Mononuclear cell (primary cell): ENCODE measurements around the gene A1CF. TPM values are rescaled to one million over a fixed set of nuclear protein-coding genes. Genes with fewer than 3 reads are reported as not detected.
"Not testable (repeated sequence)": the region's sequence is repeated elsewhere in the genome, so short reads cannot be mapped to it uniquely, and the experiment has no call there.

Experiments used
- H3K27me3 ChIP-seq: 2 replicates; pipeline ENCODE4 v1.6.0; 2011; ENCODE audit warnings: low read length, control low read depth; ENCODE audit not compliant: insufficient read depth
- H3K4me1 ChIP-seq: 2 replicates; pipeline ENCODE4 v1.5.1; 2011; ENCODE audit warnings: mild to moderate bottlenecking, low read length, control low read depth; ENCODE audit not compliant: insufficient read depth
- H3K4me3 ChIP-seq: 2 replicates; pipeline ENCODE4 v1.5.1; 2011; ENCODE audit warnings: mild to moderate bottlenecking, low read length, moderate library complexity
- H3K9me3 ChIP-seq: 2 replicates; pipeline ENCODE4 v1.5.1; 2011; ENCODE audit warnings: low read depth, mild to moderate bottlenecking, control low read depth, low read length
- total RNA-seq: library from RNA; depleted of rRNA; stranded (reverse); fragments of >200 nt; gene quantifications from one replicate; pipeline ENCODE4 v1.2.3, GENCODE V29; 2012

Gene A1CF
- total RNA-seq, 1 donor = under 0.01 TPM

DNA sequence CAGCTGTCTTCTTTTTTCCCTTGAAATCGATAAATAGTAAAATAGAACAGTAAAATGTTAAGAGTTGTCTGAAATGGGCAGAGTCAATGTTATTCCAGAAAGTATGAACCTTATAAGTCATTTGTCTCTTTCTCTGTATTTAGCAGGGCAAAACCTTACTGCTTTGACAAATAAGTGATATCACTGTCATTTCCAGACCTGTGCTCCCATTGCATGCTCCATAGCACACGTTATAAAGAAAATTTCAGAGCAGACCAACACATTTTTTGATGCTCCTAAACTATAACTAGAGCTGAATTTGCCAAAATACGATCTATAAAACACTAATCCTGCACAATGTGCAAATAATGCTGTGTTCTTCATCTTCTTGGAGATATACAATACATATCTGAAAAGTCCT lies 1.1 kb downstream of the A1CF start:
- peaks cover 4% of the 10 kb centered on the region for H3K27me3 ChIP-seq
- H3K9me3 ChIP-seq = no peaks in the 10 kb centered on the region
- no peak overlapping the region for H3K4me3 ChIP-seq
- no peaks in the 10 kb centered on the region for H3K4me1 ChIP-seq

DNA sequence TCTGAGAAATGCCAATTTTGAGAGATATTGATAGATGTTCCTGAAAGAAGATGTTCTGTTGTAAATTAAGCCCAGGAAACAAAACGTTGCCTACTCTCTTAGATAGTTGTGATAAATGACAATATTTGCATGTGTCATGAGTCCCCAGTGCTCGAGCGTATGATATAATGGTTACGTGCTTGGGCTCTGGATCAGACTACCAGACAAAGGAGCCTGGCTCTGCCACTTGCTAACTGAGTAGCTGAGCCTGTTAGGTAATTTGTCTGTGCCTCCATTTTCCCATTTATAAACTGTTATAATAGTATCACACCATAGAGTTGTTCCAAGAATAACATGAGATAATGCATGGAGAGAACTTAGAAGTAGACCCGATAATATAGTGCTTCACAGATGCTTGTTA lies 1.8 kb downstream of the A1CF start:
- no peaks in the 10 kb centered on the region for H3K4me1 ChIP-seq
- peaks cover 4% of the 10 kb centered on the region for H3K27me3 ChIP-seq
- no peak overlapping the region for H3K4me3 ChIP-seq
- H3K9me3 ChIP-seq = no peaks in the 10 kb centered on the region

- H3K4me1 ChIP-seq = no peaks in the 10 kb centered on the region
- no peaks in the 10 kb centered on the region for H3K9me3 ChIP-seq
- H3K4me3 ChIP-seq = no peak overlapping the region
- H3K27me3 ChIP-seq = peaks cover 4% of the 10 kb centered on the region
Observed at GRCh38 chr10:50882540-50882983, 2.9 kb downstream of the A1CF start.

DNA sequence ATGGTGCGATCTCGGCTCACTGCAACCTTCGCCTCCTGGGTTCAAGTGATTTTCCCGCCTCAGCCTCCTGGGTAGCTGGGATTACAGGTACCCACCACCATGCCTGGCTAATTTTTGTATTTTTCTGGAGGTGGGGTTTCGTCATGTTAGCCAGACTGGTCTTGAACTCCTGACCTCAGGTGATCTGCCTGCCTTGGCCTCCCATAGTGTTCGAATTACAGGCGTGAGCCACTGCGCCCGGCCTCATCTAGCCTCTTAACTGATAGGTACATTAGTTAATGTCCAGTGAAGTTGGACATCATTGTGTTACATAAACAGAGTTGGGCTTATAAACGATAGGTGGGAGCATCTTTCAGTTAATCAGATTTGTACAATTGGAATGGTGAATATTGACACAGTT lies 4.4 kb downstream of the A1CF start:
- H3K9me3 ChIP-seq, H3K4me3 ChIP-seq, H3K27me3 ChIP-seq, H3K4me1 ChIP-seq: not testable (repeated sequence)

- H3K27me3 ChIP-seq = no peaks in the 10 kb centered on the region
- no peaks in the 10 kb centered on the region for H3K9me3 ChIP-seq
- no peak overlapping the region for H3K4me3 ChIP-seq
- no peaks in the 10 kb centered on the region for H3K4me1 ChIP-seq
Observed at GRCh38 chr10:50876429-50876828, 9.0 kb downstream of the A1CF start.

- Histone ChIP-seq H3K9me3 (no peaks in the 10 kb centered on the region), H3K4me1 (no peaks in the 10 kb centered on the region), H3K27me3 (no peaks in the 10 kb centered on the region), H3K4me3 (no peak overlapping the region)
Observed at GRCh38 chr10:50874723-50875122, 10.7 kb downstream of the A1CF start.

GRCh38 chr10:50866317-50866716 lies 19.1 kb downstream of the A1CF start:
- H3K9me3 ChIP-seq = no peaks in the 10 kb centered on the region
- H3K27me3 ChIP-seq = peaks cover 14% of the 10 kb centered on the region
- no peaks in the 10 kb centered on the region for H3K4me1 ChIP-seq
- no peak overlapping the region for H3K4me3 ChIP-seq

- Histone ChIP-seq H3K27me3 (peaks cover 7% of the 10 kb centered on the region), H3K4me3 (no peak overlapping the region), H3K9me3 (no peaks in the 10 kb centered on the region), H3K4me1 (no peaks in the 10 kb centered on the region)
Observed at GRCh38 chr10:50862719-50863118, 22.7 kb downstream of the A1CF start.

DNA sequence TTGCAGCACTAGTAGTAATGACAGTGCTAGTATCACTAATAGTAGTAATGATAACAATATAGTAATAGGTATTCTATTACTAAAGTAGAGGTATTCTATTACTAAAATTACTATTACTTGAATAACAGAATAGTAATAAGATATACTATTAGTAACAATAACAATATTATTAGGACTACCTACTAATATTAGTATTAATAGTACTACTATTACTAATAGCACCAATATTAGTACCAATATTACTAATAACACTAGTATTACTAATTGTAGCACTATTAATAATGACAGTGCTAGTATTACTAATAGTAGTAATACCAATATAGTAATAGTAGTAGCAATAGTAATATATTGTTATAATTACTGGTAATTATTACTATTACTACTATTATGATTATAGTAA lies 24.1 kb downstream of the A1CF start:
- Histone ChIP-seq H3K4me1 (no peaks in the 10 kb centered on the region), H3K27me3 (peaks cover 5% of the 10 kb centered on the region), H3K4me3 (no peak overlapping the region), H3K9me3 (no peaks in the 10 kb centered on the region)

DNA sequence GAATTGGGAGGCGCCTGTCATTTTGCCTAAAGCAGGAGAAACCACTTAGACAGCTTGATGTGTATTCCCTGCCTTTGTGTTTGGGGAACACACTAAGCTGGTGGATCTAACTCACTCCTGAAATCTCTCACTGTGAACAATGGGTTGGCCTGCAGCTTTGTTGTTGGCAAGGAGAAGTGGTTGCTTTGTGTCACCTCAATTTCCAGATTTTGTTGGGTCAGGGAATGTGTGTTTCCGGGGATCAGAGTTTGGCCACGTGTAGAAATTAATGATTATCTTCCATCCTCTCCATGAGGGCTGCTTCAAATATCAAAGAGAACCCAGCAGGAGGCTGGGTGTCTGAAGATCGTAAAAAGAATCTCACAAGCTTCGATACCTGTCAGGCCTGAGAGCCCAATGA lies 27.8 kb downstream of the A1CF start:
- no peaks in the 10 kb centered on the region for H3K4me1 ChIP-seq
- no peaks in the 10 kb centered on the region for H3K9me3 ChIP-seq
- H3K27me3 ChIP-seq = no peaks in the 10 kb centered on the region
- H3K4me3 ChIP-seq = no peak overlapping the region

GRCh38 chr10:50855461-50855860 lies 30.0 kb downstream of the A1CF start:
- Histone ChIP-seq H3K4me3 (no peak overlapping the region), H3K27me3 (peaks cover 4% of the 10 kb centered on the region), H3K9me3 (no peaks in the 10 kb centered on the region), H3K4me1 (no peaks in the 10 kb centered on the region)

DNA sequence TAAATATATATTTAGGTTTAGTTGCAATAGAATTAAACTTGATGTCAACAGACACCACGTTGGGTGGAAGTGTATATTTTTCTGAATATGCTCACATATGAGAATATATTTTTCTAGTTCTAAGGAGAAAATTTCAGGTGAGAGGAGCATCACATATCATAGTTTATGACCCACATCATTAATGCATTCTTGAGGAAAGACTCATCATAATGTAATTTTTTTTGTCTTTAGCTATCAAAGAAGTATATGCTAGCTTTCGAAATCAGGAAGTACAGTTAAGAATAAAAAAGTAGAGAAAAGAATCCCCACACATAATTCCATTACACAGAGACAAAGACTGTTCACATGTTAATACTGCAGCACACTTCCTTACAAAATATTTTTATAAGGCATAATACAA lies 30.4 kb downstream of the A1CF start:
- H3K9me3 ChIP-seq = no peaks in the 10 kb centered on the region
- H3K27me3 ChIP-seq = peaks cover 4% of the 10 kb centered on the region
- H3K4me1 ChIP-seq = no peaks in the 10 kb centered on the region
- H3K4me3 ChIP-seq = no peak overlapping the region

- Histone ChIP-seq H3K27me3 (peaks cover 7% of the 10 kb centered on the region), H3K9me3 (no peaks in the 10 kb centered on the region), H3K4me3 (no peak overlapping the region), H3K4me1 (no peaks in the 10 kb centered on the region)
Observed at GRCh38 chr10:50853557-50853956, 31.9 kb downstream of the A1CF start.

- Histone ChIP-seq H3K4me1 (no peaks in the 10 kb centered on the region), H3K9me3 (no peaks in the 10 kb centered on the region)
Observed at GRCh38 chr10:50851884-50852671, 33.3 kb downstream of the A1CF start.

DNA sequence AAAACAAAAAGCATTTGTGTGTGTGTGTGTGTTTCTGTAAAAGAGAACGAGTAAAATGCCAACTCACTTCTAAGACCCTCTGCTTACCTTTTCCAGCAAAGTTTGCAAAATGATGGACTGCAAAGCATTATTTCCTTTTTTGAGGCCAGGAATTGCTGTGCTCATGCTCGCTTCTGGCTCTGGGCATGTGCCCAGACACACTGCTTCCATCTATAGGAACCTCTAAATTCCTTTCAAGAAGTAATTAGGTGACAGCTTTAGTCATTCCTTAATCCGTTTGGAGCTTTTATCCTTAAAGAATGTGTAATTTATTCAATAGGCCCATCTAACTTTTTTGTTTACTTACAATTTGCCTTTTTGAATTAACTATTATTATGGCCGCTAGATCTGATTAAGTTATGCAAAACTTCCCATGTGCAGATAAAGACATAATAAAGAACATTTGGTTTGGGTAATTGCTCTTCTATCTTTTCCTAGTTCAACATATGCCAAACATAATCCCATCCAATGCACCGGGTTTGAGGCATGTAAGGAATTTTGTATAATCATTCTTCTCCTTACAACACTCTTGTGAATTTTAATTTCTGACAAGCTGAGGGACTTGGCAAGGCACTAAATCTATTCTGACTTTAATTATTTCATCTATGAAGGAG lies 34.7 kb downstream of the A1CF start:
- Histone ChIP-seq H3K9me3 (no peaks in the 10 kb centered on the region), H3K4me1 (no peaks in the 10 kb centered on the region), H3K4me3 (no peak overlapping the region), H3K27me3 (peaks cover 14% of the 10 kb centered on the region)

More at GRCh38 chr10:50851884-50852671, 33.3 kb downstream of the A1CF start:
- H3K4me3 ChIP-seq = no peak overlapping the region
- H3K27me3 ChIP-seq = peaks cover 14% of the 10 kb centered on the region

- no peaks in the 10 kb centered on the region for H3K4me1 ChIP-seq
- peaks cover 14% of the 10 kb centered on the region for H3K27me3 ChIP-seq
- H3K9me3 ChIP-seq = no peaks in the 10 kb centered on the region
- H3K4me3 ChIP-seq = no peak overlapping the region
Observed at GRCh38 chr10:50846753-50847152, 38.7 kb downstream of the A1CF start.
